Neural cell (in vitro differentiated cells): ENCODE data around the gene FAM168A. TPM values are rescaled to one million over a fixed set of nuclear protein-coding genes. Genes with fewer than 3 reads are reported as not detected.

ENCODE experiments used
- H2AFZ ChIP-seq: fragments of 200-600, 300-800 bp; sonication (generic), shearing (Covaris generic); 2 replicates; pipeline ENCODE4 v1.6.0; 2014; ENCODE audit warnings: low read depth, mild to moderate bottlenecking, antibody characterized with exemption, low read length, moderate library complexity
- H3F3A ChIP-seq: fragments of 200-600 bp; shearing (Covaris generic); 2 replicates; pipeline ENCODE4 v1.6.1; 2016; ENCODE audit warnings: mild to moderate bottlenecking, moderate library complexity, mixed read lengths, antibody characterized with exemption, low read length; ENCODE audit not compliant: insufficient read depth, poor library complexity, severe bottlenecking
- H3K27ac ChIP-seq: fragments of 200-600, 300-800 bp; sonication (generic), shearing (Covaris generic); 2 replicates; pipeline ENCODE4 v1.5.1; 2014; ENCODE audit warnings: mild to moderate bottlenecking, low read length, moderate library complexity
- H3K27me3 ChIP-seq: fragments of 300-800, 200-600 bp; sonication (generic), shearing (Covaris generic); 2 replicates; pipeline ENCODE4 v1.6.0; 2014; ENCODE audit warnings: mild to moderate bottlenecking, low read depth, low read length, moderate library complexity; ENCODE audit not compliant: insufficient read depth
- H3K36me3 ChIP-seq: fragments of 300-800, 200-600 bp; sonication (generic), shearing (Covaris generic); 2 replicates; pipeline ENCODE4 v1.5.1; 2014; ENCODE audit warnings: mild to moderate bottlenecking, antibody characterized with exemption, low read length, moderate library complexity; ENCODE audit not compliant: insufficient read depth
- H3K4me2 ChIP-seq: fragments of 300-800, 200-600 bp; sonication (generic), shearing (Covaris generic); 2 replicates; pipeline ENCODE4 v1.6.0; 2014; ENCODE audit warnings: mild to moderate bottlenecking, low read length
- H3K4me3 ChIP-seq: fragments of 300-800, 200-600 bp; sonication (generic), shearing (Covaris generic); 2 replicates; pipeline ENCODE4 v1.5.1; 2014; ENCODE audit warnings: mild to moderate bottlenecking, low read length, moderate library complexity
- H3K79me2 ChIP-seq: fragments of 200-600 bp; shearing (Covaris generic); replicated peaks from 2 replicates; pipeline ENCODE4 v1.6.0; 2014; ENCODE audit warnings: mild to moderate bottlenecking, low read length, moderate library complexity; ENCODE audit not compliant: insufficient read depth
- H3K9ac ChIP-seq: fragments of 300-800, 200-600 bp; sonication (generic), shearing (Covaris generic); 2 replicates; pipeline ENCODE4 v1.6.1; 2016; ENCODE audit warnings: mild to moderate bottlenecking, low read length, mixed read lengths
- H3K9me2 ChIP-seq: fragments of 200-600 bp; shearing (Covaris generic); 2 replicates; pipeline ENCODE4 v1.6.1; 2016; ENCODE audit warnings: mild to moderate bottlenecking, low read length, mixed read lengths; ENCODE audit not compliant: insufficient read depth
- H3K9me3 ChIP-seq: fragments of 200-600, 300-800 bp; sonication (generic), shearing (Covaris generic); 2 replicates; pipeline ENCODE4 v1.6.1; 2016; ENCODE audit warnings: mild to moderate bottlenecking, mixed run types, low read length, moderate library complexity, mixed read lengths
- H4K20me1 ChIP-seq: fragments of 200-600 bp; shearing (Covaris generic); 2 replicates; pipeline ENCODE4 v1.6.1; 2016; ENCODE audit warnings: mild to moderate bottlenecking, mixed run types; ENCODE audit not compliant: insufficient read depth
- CTCF ChIP-seq: fragments of 450-650 bp; IDR thresholded peaks from 2 replicates; pipeline ENCODE4 v1.5.1; 2014; ENCODE audit warnings: antibody characterized with exemption, mild to moderate bottlenecking, moderate library complexity; ENCODE audit not compliant: poor library complexity, severe bottlenecking
- EP300 ChIP-seq: fragments of 450-650 bp; conservative IDR thresholded peaks from 2 replicates; pipeline ENCODE4 v1.6.1; 2014; ENCODE audit warnings: antibody characterized with exemption, mild to moderate bottlenecking, moderate library complexity; ENCODE audit not compliant: poor library complexity, severe bottlenecking
- EZH2 ChIP-seq: fragments of 200-600, 300-800 bp; shearing (Covaris generic), sonication (generic); IDR thresholded peaks from 2 replicates; pipeline ENCODE4 v1.6.1; 2014; ENCODE audit warnings: antibody characterized with exemption, low read length, borderline replicate concordance, mild to moderate bottlenecking; ENCODE audit not compliant: insufficient read depth, poor library complexity, severe bottlenecking
- MXI1 ChIP-seq: fragments of 450-650 bp; conservative IDR thresholded peaks from 2 replicates; pipeline ENCODE4 v1.6.1; 2014; ENCODE audit warnings: antibody characterized with exemption, mild to moderate bottlenecking; ENCODE audit not compliant: poor library complexity, severe bottlenecking
- POLR2AphosphoS5 ChIP-seq: IDR thresholded peaks from 2 replicates; pipeline ENCODE4 v1.6.1; 2012
- RAD21 ChIP-seq: fragments of 450-650 bp; conservative IDR thresholded peaks from 2 replicates; pipeline ENCODE4 v1.6.1; 2014; ENCODE audit warnings: antibody characterized with exemption, mild to moderate bottlenecking, moderate library complexity
- SMC3 ChIP-seq: fragments of 450-650 bp; conservative IDR thresholded peaks from 2 replicates; pipeline ENCODE4 v1.6.1; 2014; ENCODE audit warnings: antibody characterized with exemption, mild to moderate bottlenecking, moderate library complexity; ENCODE audit not compliant: poor library complexity
- TAF1 ChIP-seq: IDR thresholded peaks from 2 replicates; pipeline ENCODE4 v1.6.1; 2012; ENCODE audit warnings: low read depth
- polyA plus RNA-seq: library from polyadenylated mRNA; depleted of rRNA; stranded (reverse); fragments of >200 nt; gene quantifications from 2 replicates; pipeline ENCODE4 v1.2.3, GENCODE V29; 2014
- TF ChIP-seq, protein P1 (sequence below): IDR thresholded peaks from 2 replicates; pipeline ENCODE4 v1.6.1; 2012; ENCODE audit warnings: borderline replicate concordance

FAM168A gene
- polyA plus RNA-seq, 1 donor from 2014 or later: 67.3 TPM

DNA sequence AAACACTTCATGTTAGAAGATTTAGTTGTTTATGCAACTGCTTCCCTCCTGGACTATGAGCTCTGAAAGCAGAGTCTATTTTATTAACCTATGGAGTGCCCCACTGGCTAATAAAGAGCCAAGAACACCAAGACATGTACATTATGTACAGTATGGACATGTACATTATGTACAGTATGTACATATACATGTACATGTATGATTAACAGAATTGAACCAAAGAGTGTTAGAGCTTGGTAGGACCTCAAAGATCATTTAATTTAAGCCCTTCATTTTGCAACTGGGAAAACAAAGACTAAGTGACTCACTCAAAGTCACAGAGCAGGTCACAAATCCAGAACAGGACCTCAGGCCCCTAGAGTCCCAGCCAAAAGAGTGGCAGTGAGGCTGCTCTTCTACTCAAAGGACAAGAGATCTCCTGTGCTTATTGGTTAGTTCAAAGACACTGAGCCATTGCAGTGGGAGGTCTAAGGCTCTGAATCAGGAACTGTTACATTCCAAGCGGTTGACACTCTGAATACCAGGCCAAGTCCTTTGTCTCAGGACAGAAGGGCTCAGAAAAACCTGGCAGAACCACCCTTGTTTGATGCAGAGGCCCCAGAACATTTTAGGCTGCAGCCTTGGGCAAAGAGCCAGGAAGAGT, 103.8 kb downstream of the FAM168A start:
- H3K9ac ChIP-seq: no peak overlapping the region
- H3K36me3 ChIP-seq: peaks cover 5% of the 10 kb centered on the region
- H3K27me3 ChIP-seq: no peaks in the 10 kb centered on the region
- H3K9me3 ChIP-seq: no peaks in the 10 kb centered on the region
- TF ChIP-seq TAF1 (no peak), CTCF (no peak), EP300 (no peak), SMC3 (no peak), MXI1 (no peak), POLR2AphosphoS5 (no peak), RAD21 (no peak), EZH2 (no peak)
- TF ChIP-seq, protein P1, sequence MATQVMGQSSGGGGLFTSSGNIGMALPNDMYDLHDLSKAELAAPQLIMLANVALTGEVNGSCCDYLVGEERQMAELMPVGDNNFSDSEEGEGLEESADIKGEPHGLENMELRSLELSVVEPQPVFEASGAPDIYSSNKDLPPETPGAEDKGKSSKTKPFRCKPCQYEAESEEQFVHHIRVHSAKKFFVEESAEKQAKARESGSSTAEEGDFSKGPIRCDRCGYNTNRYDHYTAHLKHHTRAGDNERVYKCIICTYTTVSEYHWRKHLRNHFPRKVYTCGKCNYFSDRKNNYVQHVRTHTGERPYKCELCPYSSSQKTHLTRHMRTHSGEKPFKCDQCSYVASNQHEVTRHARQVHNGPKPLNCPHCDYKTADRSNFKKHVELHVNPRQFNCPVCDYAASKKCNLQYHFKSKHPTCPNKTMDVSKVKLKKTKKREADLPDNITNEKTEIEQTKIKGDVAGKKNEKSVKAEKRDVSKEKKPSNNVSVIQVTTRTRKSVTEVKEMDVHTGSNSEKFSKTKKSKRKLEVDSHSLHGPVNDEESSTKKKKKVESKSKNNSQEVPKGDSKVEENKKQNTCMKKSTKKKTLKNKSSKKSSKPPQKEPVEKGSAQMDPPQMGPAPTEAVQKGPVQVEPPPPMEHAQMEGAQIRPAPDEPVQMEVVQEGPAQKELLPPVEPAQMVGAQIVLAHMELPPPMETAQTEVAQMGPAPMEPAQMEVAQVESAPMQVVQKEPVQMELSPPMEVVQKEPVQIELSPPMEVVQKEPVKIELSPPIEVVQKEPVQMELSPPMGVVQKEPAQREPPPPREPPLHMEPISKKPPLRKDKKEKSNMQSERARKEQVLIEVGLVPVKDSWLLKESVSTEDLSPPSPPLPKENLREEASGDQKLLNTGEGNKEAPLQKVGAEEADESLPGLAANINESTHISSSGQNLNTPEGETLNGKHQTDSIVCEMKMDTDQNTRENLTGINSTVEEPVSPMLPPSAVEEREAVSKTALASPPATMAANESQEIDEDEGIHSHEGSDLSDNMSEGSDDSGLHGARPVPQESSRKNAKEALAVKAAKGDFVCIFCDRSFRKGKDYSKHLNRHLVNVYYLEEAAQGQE: no peak
- H3K79me2 ChIP-seq: peaks cover 14% of the 10 kb centered on the region
- no peaks in the 10 kb centered on the region for H3F3A ChIP-seq
- no peak overlapping the region for H2AFZ ChIP-seq
- H3K9me2 ChIP-seq: no peaks in the 10 kb centered on the region
- no peak overlapping the region for H3K4me2 ChIP-seq
- no peaks in the 10 kb centered on the region for H4K20me1 ChIP-seq
- no peak overlapping the region for H3K27ac ChIP-seq
- no peak overlapping the region for H3K4me3 ChIP-seq

DNA sequence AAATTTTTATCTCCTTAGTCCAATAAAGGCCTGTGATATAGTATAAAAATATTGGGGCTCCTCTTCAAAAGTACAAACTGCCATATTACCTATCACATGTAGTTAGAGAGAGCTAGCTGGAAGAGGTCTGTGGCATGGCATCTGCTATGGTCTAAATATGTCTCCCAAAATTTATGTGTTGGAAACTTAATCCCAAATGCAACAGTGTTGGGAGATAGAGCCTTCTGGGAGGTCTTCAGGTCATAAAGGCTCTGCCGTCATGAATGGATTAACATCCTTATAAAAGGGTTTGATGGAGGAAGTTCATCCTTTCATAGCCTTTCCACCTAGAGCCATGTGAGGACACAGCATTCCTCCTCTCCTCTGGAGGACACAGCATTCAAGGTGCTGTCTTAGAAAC, 116.3 kb downstream of the FAM168A start:
- Histone ChIP-seq H3K27ac (no peak overlapping the region), H2AFZ (no peak overlapping the region), H3K4me3 (no peak overlapping the region), H3F3A (no peaks in the 10 kb centered on the region), H3K27me3 (no peaks in the 10 kb centered on the region), H4K20me1 (no peaks in the 10 kb centered on the region), H3K79me2 (peaks cover 32% of the 10 kb centered on the region), H3K4me2 (no peak overlapping the region), H3K36me3 (no peaks in the 10 kb centered on the region), H3K9me2 (no peaks in the 10 kb centered on the region), H3K9me3 (no peaks in the 10 kb centered on the region), H3K9ac (no peak overlapping the region)
- TF ChIP-seq SMC3: no peak
- no peak for TF ChIP-seq POLR2AphosphoS5
- no peak for TF ChIP-seq EZH2
- TF ChIP-seq CTCF: no peak
- TF ChIP-seq TAF1: no peak
- TF ChIP-seq MXI1: no peak
- no peak for TF ChIP-seq EP300
- TF ChIP-seq RAD21: no peak
- TF ChIP-seq, protein P1: no peak
